GM18868 (cell line): ENCODE data around the gene RHOG.
"Not testable (repeated sequence)": the region's sequence is repeated elsewhere in the genome, so short reads cannot be mapped to it uniquely, and the experiment has no call there.

ENCODE experiments used
- ATAC-seq: cut with Tn5 transposase; IDR thresholded peaks from one replicate; pipeline ENCODE4 v1.9.1; 2021; ENCODE audit warnings: mild to moderate bottlenecking, moderate library complexity; ENCODE audit not compliant: unreplicated experiment

Gene RHOG

GRCh38 chr11:3840870-3841425 is at the start of gene RHOG:
Gene RHOG (minus strand): TSS chr11:3840959. CDS start chr11:3828138, 12,821 bp downstream.
- peak; percentile 33 for ATAC-seq

DNA sequence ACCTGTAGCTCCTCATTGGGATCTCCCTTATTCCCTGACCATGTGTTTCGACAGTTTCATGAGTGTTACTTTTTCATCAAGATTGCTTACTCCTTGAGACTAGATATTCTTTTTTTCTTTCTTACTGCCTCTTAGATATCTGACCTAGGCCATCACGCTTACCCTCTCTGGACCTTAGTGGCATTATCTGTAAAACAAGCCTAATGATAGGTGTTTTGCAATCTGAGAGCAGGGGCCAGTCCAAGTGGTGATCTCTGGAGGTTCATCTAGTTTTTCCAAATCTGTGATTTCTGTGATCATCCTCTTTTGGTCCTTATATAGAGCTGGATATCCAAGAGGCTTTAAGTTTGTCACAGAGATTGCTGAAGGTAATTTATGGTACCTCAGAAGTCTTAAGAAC is 49.3 kb upstream of the RHOG start:
- ATAC-seq: no peak

GRCh38 chr11:3888876-3889275 is 48.1 kb upstream of the RHOG start:
- ATAC-seq: no peak

DNA sequence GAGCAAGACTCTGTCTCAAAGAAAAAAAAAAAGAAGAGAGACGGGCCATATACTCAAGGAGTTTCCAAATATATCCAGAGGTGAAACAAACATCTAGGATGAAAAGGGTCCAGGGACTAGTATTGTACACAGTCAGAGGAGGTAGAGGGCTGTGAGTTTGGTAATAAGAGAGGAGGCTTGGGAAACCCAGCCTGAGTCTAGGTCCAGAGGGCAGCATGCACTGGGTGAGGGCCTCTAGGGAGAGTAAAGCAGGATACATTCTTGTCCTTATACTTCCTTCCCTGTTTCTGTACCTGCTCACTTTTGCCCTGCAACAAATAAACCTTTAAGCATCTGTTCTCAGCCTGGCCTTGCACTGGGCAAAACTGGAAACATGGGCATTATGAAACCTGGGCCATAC is 46.2 kb upstream of the RHOG start:
- no peak for ATAC-seq

- no peak for ATAC-seq
Observed at GRCh38 chr11:3885855-3886254, 45.1 kb upstream of the RHOG start.

DNA sequence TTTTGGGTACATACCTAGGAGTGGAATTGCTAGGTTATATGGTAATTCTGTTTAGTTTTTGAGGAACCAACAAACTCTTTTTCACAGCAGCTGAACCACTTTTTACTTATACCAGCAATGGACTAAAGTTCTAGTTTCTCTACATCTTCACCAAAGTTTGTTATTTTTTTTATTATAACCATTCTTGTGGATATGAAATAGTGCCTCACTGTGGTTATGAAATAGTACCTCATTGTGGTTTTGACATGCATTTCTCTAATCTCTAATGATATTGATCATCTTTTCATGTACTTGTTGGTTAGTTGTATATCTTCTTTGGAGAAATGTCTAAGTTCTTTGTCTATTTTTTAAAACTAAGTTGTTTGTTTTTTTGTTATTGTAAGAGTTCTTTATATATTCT is 41.9 kb upstream of the RHOG start:
- ATAC-seq: no peak

DNA sequence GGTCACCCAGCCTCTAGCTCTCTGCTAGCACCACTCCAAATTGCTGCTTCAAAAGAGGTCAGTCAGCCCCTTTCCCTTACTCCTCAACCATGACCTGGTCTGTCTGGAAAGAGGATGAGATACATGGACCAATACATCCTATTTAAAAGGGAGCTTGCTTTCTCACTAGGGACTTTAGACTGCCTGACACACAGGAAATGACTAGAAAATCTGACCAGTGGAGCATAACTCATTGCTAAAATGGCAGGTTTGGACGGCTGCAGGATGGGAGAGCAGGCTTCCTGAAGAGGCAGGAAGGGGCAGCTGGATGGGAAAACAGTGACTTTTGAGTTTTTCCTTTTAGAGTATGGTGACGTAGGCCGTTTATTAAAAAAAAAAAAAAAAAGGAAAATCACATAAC is 40.0 kb upstream of the RHOG start:
- ATAC-seq: no peak

DNA sequence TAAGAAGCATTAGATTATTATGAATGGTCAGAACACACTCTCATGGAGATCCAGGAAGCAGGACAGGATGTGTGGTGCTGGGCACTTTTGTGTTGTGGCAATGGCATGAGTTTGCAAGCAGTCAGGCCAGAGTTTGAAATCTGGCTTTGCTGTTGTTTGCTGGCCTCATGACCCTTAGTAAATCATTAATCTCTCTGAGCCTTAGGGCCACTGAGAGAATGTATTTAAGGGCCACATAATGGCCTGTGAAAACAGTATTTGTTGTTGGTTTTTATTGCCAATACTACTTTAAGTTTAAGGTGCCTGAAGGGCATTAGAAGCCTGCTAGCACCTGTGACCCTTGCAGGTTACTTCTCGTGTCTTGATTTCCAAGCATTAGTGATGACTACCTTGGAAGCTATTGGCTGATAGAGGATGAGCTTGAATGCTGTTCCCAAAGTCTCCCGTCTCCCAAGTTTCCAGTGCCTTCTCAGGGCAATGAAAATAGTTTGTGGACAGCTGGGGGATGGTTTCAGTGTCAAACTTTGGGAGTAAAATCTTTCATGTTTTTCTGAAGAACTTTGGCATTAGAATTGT is 39.3 kb upstream of the RHOG start:
- ATAC-seq: no peak

GRCh38 chr11:3879216-3879966 is 38.6 kb upstream of the RHOG start:
- ATAC-seq: peak; percentile 65

GRCh38 chr11:3878258-3878584 is 37.5 kb upstream of the RHOG start:
- ATAC-seq: no peak

DNA sequence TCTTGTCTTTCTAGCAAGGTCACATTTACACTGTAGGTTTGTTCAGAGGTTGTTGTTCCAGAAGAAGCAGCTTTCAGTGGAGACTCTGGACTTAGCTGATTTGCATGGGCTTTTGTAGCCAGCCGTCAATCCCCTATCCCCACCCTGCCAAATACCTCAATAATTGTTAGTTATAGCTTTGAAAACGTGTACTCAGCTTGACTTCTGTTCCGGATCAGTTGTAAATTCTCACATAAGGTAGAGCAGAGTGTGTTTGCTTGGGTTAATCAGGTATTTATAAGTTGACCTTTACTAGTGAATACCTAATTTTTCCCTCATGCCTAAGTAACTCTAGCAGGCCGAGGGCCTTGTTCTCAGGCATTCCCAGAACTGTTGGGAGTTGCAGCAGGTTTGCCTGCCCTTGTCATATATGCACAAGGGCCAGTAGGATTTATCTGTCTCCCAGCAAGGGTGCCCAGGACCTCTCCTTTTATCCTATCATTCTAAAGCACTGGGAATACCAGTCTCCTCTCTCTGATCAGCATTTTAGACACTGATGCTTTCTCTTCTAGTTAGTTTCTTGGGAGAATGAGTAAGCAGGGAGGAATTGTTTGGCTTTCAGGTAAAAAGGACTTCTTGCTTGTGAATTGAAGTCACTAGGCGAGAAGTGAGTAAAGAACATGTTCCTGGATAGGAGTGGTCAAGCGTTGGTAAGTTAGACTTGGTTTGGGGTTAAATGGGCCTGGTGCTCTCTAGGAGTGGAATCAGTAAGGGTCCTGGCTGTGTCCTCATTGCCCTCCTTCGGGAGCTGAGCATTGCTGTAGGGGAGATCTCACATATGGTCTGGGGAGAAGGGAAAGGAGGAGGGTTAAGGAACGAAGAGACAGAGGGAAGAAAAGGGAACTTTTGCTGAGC is 36.9 kb upstream of the RHOG start:
- no peak for ATAC-seq

DNA sequence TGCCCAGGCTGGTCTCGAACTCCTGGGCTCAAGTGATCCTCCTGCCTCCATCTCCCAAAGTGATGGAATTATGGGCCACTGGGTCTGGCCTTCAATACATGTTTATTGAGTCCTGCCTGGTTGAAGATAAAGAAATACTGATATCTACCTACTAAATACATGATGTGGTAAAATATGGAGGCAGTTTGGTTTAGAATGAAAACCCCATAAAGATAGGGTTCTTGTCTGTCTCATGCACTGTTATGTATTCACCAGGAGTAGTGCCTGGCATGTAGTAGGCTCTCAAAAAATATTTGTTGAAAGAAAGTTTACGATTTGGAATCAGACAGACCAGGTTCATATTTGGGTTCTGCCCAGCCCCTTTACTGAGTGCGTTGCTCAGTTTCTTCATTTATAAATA is 35.9 kb upstream of the RHOG start:
- no peak for ATAC-seq

GRCh38 chr11:3873712-3874349 is 33.1 kb upstream of the RHOG start:
- no peak for ATAC-seq

DNA sequence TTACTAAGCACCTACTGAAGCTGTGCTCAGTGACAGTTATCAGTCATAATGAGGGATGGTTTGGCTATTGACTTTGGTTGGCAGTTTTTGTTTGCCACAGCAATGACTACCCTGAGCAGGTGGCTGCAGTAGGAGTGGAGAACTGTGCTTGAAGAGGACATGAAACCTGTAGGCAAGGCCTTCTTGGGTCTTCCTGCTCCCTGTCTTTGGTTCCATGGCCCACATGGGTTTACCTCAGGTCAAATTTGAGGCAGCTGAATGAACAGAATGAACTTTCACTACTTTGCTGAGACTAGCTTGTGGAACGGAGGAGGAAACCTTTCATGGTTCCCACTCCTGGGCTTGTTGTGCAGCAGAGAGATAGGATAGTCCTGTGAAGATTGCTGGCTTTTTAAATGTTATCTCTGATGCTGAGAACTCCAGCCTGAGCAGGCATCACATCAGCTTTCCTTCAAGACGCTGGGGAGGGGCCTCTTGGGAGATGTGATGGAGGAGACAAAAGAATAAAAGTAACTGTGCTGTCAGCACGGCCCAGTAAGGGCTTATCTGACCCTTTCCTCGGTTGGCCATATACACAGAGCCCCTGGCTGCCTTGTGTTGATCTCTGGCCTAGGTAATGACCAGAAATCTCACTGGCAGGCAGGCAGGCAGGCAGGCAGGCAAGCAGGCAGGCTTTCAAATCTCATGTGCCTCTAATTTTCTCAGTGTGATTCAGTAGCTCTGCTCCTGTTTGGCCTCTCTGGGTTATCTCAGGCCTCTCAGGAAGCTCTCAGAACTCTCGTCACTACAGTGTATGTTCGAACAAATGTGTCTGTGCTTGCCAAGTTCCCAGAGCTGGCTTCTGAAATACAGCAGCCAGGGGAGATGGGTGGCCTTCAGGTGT is 26.7 kb upstream of the RHOG start:
- ATAC-seq: peak; percentile 68

DNA sequence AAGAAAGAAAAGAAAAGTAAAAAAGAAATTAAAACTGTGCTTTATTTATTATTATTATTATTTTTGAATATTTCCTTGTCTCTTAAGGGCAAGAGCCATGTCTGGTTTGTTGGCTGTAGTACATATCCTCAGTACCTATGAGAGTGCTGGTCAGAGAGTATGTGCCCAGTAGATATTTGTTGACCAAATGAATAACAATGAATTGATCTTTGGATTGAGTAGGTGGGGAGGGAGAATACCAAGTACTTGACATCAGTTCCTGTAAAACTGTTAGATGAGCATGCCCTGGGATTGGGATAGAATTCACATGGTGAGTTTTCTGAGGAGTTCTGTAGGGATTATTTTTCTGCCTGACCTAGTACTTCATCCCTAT is 26.1 kb upstream of the RHOG start:
- no peak for ATAC-seq

DNA sequence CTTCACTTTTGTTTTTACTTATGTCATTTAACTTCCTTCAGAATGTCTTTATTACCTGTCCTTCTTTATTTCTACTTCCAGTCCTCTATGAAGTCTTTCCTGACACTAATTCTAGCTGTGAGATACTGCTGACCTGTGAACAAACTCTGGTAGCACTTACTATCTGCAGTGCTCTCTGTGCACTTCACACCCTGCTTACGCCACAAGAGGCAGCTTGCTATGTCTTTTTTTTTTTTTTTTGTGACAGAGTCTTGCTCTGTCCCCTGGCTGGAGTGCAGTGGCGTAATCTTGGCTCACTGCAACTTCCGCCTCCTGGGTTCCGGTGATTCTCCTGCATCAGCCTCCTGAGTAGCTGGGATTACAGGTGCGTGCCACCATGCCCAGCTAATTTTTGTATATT is 25.4 kb upstream of the RHOG start:
- peak; percentile 36 for ATAC-seq

- peak; percentile 29 for ATAC-seq
Observed at GRCh38 chr11:3865388-3866193, 24.8 kb upstream of the RHOG start.

DNA sequence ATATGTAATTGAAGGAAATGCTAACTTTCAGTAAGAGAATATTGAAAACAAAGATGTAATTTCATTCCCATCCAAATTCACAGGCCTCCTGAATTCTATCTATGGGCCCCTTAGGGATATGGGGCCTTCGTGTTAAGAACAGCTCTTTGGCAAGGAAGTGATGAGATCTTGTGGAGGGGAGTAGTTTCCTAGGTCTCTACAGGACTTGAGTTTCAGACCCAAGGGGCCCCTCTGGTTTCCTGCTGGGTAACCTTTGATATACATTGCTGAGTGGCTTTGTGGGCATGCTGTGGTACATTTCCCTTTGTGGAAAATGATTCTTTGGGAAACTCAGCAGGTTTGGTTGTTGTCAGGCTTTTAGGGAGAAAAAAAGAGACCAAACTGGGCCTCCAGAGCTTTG is 20.9 kb upstream of the RHOG start:
- ATAC-seq: no peak

DNA sequence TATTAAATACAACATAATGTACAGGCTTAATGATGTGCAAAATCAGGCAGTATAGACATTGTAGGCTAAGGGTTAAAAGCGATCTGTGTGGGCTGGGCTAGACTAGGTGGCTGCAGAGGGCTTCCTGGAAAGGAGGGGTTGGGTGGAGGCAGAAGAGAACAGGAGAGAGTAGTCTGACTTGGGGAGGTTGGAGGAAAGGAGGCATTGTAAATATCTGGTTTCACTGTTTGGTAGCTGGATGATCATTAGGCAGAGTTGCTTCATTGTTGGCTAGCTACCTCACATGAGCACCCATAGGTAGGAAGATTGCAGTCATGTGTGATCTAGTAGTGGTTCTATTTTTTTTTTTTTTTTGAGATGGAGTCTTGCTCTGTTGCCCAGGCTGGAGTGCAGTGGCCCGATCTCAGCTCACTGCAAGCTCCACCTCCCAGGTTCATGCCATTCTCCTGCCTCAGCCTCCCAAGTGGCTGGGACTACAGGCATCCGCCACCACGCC is 20.2 kb upstream of the RHOG start:
- not testable (repeated sequence) for ATAC-seq
